Cardiac septum (tissue), 1 donor: ENCODE measurements around the gene RUFY3. TPM values are rescaled to one million over a fixed set of nuclear protein-coding genes. Genes with fewer than 3 reads are reported as not detected.
"Not testable (repeated sequence)": the region's sequence is repeated elsewhere in the genome, so short reads cannot be mapped to it uniquely, and the experiment has no call there.

Experiments used
- DNase-seq: peaks from one replicate; pipeline ENCODE4 v3.0.0-alpha.2; 2020; ENCODE audit warnings: low spot score
- intact Hi-C: fragments of 100-400 bp; cut with DNase I; formaldehyde crosslinking; loops from one replicate; pipeline ENCODE4 v1.14.0; 2022
- total RNA-seq: library from RNA; stranded (reverse); fragmentation: NEBNext Ultra II Directional; extraction: Animal tissue kit (Norgen Biotek cat#: 25700); gene quantifications from one replicate; pipeline ENCODE4 v1.2.1, GENCODE V29; 2021
- donor health status: DM: no; HTN: no; CAD: no.

RUFY3 gene
- total RNA-seq, 1 donor from 2014 or later: 26.1 TPM

GRCh38 chr4:70728091-70728490 lies 6.3 kb downstream of the RUFY3 start:
- intact Hi-C loops: no loop called here
- DNase-seq: no peak

- DNase-seq, intact Hi-C loops: not testable (repeated sequence)
Observed at GRCh38 chr4:70732878-70733277, 11.1 kb downstream of the RUFY3 start.

GRCh38 chr4:70734168-70734954 lies 12.6 kb downstream of the RUFY3 start:
- no peak for DNase-seq
- intact Hi-C loops: no loop called here

GRCh38 chr4:70734971-70735370 lies 13.2 kb downstream of the RUFY3 start:
- no peak for DNase-seq
- intact Hi-C loops: no loop called here

GRCh38 chr4:70735915-70736314 lies 14.2 kb downstream of the RUFY3 start:
- not testable (repeated sequence) for DNase-seq

GRCh38 chr4:70737006-70737405 lies 15.2 kb downstream of the RUFY3 start:
- intact Hi-C loops: no loop called here
- no peak for DNase-seq

More at GRCh38 chr4:70735915-70736314, 14.2 kb downstream of the RUFY3 start:
- intact Hi-C loops: not testable (repeated sequence)

GRCh38 chr4:70737409-70737808 lies 15.6 kb downstream of the RUFY3 start:
- DNase-seq: no peak
- intact Hi-C loops: no loop called here

GRCh38 chr4:70739496-70740337 lies 18.0 kb downstream of the RUFY3 start:
- DNase-seq: no peak
- intact Hi-C loops: no loop called here

- intact Hi-C loops: no loop called here
- DNase-seq: no peak
Observed at GRCh38 chr4:70741867-70742658, 20.3 kb downstream of the RUFY3 start.

- intact Hi-C loops: no loop called here
Observed at GRCh38 chr4:70743731-70744130, 22.0 kb downstream of the RUFY3 start.

GRCh38 chr4:70746179-70746839 lies 24.5 kb downstream of the RUFY3 start:
- no peak for DNase-seq
- intact Hi-C loops: no loop called here

More at GRCh38 chr4:70743731-70744130, 22.0 kb downstream of the RUFY3 start:
- DNase-seq: no peak

- no peak for DNase-seq
- intact Hi-C loops: no loop called here
Observed at GRCh38 chr4:70747874-70748273, 26.1 kb downstream of the RUFY3 start.

GRCh38 chr4:70749313-70749712 lies 27.5 kb downstream of the RUFY3 start:
- no peak for DNase-seq
- intact Hi-C loops: no loop called here

- intact Hi-C loops: no loop called here
- no peak for DNase-seq
Observed at GRCh38 chr4:70752236-70752635, 30.5 kb downstream of the RUFY3 start.

- DNase-seq: no peak
- intact Hi-C loops: no loop called here
Observed at GRCh38 chr4:70753630-70754029, 31.9 kb downstream of the RUFY3 start.

GRCh38 chr4:70754470-70754869 lies 32.7 kb downstream of the RUFY3 start:
- DNase-seq: no peak
- intact Hi-C loops: no loop called here

- no peak for DNase-seq
- intact Hi-C loops: no loop called here
Observed at GRCh38 chr4:70754990-70755688, 33.4 kb downstream of the RUFY3 start.

GRCh38 chr4:70759126-70759525 lies 37.4 kb downstream of the RUFY3 start:
- DNase-seq: no peak
- intact Hi-C loops: no loop called here

- DNase-seq: no peak
- intact Hi-C loops: no loop called here
Observed at GRCh38 chr4:70759627-70760026, 37.9 kb downstream of the RUFY3 start.
